ENCODE results near the gene ITGA2B.

GRCh38 chr17:44383363-44383762 lies 6.1 kb downstream of the ITGA2B start:
- TF ChIP-seq SIN3A (IDR thresholded peaks at IDR 0.05; ENCODE audit: borderline replicate concordance, insufficient read depth, low read length) = no peak
- TF ChIP-seq POLR2AphosphoS5 (IDR thresholded peaks at IDR 0.05; ENCODE audit: low read depth, low read length) = no peak

Data from PFSK-1 (cell line).